ENCODE results near the gene ACY1.
"Not testable (repeated sequence)": the region's sequence is repeated elsewhere in the genome, so short reads cannot be mapped to it uniquely, and the experiment has no call there.

ACY1 gene

DNA sequence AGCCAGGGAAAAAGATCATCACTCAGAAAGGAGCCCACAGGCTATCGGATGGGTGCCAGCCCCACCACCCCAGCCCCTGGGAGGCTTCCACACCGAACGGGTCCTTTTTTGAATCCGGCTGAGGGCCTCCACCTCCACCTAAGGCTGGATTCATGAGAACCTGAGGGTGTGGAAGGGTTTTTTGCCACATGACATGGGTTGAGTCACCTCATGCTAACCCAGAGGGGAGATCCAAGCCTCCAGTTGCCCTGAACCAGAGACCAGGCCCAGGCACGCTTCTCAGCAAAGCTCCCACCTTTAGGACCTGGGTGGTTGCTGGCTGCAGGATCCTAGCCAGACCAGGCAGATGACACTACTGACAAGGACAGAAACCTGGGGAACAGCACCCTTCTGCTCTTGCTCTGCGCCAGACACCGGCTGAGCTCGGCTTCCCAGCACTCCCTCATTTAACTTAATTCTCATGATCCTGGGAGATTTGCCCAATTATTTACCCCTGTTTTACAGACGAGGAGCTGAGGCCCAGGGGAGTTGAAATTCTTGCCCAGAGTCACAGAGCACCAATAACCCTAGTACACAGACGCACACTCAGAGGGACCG lies 47.5 kb downstream of the ACY1 start:
- no peak for DNase-seq

DNA sequence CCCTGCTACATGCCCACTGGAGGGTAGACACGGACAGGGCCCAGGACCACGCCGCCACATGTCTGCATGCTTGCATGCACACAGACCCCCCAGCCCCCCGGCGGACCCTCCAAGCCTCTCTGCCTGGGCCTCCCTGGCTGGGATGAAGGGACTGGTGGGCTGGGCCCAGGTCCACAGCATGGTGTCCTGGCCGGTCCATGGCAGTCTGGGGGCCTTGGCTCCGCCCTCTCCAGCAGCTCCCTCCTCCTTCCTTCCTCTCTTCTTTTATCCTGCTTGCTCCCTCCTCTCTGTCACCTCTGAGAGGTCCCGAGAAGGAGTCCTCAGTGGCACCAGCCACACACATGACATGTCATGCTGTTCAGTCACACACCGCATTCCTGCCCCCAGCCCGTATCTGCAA lies 48.6 kb downstream of the ACY1 start:
- DNase-seq = no peak

- DNase-seq = no peak
Measured at GRCh38 chr3:52032702-52033408, 49.5 kb downstream of the ACY1 start.

DNA sequence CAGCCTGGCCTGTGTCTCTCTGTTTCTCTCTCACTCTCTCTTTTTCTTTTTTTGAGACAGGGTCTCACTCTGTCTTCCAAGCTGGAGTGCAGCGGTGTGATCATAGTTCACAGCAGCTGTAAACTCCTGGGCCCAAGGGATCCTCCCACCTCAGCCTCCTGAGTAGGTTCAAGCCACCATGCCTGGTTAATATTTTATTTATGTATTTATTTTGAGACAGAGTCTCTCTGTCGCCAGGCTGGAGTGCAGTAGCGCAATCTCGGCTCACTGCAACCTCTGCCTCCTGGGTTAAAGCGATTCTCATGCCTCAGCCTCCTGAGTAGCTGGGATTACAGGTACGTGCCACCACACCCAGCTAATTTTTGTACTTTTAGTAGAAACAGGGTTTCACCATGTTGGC lies 50.4 kb downstream of the ACY1 start:
- DNase-seq = not testable (repeated sequence)

DNA sequence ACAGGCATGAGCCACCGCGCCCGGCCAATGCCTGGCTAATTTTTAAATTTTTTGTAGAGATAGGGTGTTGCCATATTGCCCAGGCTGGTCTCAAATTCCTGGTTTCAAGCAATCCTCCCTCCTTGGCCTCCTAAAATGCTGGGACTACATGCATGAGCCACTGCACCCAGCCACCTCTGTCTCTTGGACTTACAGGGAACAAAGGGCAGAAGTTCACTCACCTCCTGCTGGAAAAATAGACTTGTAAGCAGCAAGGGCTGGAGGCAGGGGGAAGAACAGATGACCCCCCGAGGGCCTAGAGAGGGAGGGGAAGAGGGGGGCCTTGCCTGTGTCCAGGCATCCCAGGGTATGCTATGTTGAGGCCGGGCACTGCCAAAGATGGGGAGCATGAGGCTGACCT lies 50.9 kb downstream of the ACY1 start:
- DNase-seq = no peak

DNA sequence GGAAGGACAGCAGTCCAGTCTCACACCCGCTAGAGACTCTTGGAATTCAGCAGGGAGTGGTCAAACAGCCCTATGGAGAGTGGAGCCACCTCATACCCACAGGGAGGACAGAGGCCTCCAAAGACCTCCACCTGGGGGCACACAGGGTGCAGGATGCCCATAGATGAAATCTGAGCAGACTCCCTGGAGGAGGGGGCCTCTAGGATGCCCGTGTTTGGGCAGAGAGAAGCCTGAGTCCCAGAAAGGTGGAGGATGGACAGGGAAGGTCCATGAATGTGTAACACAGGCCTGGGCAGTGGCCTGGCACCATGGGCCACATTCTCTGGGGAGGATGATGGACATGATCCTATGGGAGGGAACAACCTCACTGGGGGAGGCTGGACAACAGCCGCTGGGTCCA lies 51.3 kb downstream of the ACY1 start:
- DNase-seq = no peak

DNA sequence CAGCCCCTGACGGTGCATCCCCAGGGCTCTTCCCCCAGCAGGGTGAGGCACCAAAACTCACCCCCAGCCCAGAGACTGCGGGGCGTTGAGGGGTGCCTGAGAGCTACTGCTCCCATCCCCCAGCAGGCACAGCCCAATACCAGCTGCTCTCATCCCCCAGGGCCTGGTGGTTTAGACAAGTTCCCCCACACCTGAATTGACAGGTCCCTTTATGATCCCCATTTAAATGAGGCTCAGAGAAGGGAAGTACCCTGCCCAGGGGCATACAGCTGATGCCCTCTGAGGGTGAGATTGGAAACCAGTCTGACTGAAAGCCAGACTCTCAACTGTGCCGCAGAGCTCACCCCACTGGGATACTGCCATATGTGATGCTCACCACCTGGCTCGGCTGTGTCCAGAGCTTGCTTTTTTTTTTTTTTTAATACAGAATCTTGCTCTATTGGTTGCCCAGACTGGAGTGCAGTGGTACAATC lies 52.9 kb downstream of the ACY1 start:
- DNase-seq = no peak

DNA sequence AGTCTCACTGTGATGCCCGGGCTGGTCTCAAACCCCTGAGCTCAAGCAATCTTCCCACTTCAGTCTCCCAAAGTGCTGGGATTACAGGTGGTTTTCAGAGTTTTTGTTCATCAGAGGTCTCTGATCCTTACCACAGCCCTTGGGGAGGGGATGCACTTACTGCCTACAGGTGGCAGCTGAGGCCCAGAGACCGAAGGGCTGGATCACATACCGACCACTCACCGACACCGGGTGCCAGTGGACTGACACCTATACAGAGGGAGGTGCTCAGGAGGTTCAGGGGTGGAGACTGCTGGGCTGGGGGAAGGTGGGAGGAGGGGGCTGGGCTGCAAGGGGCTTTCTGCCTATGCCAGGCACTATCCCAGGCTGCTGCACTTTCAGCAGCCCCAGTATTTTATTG lies 53.5 kb downstream of the ACY1 start:
- DNase-seq = peak; percentile 80

DNA sequence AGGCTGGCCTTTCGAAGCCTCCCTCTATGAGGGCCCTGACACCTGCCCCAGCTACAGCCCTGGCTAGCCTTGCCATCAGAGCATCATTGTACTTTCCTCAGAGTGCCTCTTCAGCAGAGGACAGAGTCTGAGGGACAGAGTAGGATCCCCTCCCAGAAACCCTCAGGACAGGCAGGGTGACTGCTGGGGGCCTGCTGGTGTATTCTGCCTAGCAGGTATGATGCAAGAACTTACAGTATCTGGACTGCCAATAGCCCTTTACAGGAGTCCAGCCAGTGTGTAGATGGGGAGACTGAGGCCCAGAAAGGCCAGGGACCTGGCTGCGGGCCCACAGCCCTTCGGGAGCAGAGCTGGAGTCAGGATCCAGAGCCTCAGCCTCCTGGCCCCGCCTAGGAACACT lies 54.0 kb downstream of the ACY1 start:
- DNase-seq = no peak

DNA sequence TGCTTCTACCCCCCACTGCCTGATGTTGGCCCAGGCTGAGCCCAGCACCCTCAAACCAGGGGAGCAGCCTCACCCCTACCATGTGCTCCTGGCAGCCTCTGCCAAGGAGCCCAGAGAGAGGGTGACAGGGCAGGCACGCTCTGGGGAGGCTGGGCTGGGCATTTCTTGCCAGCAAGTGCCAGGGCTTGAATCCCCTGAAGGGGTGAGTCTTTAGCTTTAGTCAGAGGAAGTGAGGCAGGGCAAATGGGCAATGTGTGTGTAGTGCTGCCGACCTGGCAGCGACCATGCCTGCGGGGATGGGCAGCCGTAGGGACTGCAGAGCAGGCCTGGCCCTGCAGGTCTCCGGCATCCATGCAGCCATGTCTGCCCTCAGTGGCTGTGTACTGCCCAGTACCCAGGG lies 54.9 kb downstream of the ACY1 start:
- no peak for DNase-seq
